GM18498 (cell line): ENCODE results near the gene RET.
A peak's percentile ranks its signal among the peaks of the same experiment; 100 is the strongest.

Experiments
- ATAC-seq: cut with Tn5 transposase; IDR thresholded peaks from one replicate; pipeline ENCODE4 v1.9.1; 2021; ENCODE audit warnings: mild to moderate bottlenecking, moderate library complexity; ENCODE audit not compliant: unreplicated experiment

RET gene

GRCh38 chr10:43118631-43119415 lies 42.0 kb downstream of the RET start:
- no peak for ATAC-seq

DNA sequence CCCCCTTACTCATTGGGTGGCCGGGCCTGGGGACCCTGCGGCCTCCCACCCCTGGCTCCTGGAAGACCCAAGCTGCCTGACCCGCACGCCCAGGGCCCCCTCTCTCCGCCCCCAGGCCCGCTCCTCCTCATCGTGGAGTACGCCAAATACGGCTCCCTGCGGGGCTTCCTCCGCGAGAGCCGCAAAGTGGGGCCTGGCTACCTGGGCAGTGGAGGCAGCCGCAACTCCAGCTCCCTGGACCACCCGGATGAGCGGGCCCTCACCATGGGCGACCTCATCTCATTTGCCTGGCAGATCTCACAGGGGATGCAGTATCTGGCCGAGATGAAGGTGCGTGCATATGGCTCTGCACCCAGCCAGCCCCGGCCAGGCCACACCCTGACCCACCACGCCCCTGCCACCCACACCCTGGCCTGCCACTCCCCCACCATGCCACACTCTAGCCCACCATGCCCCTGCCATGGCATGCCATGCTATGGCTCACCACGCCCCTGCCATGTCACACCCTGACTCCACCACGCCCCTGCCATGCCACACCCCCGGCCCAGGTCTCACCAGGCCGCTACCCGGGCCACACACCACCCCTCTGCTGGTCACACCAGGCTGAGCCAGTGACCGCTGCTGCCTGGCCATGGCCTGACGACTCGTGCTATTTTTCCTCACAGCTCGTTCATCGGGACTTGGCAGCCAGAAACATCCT lies 42.7 kb downstream of the RET start:
- ATAC-seq, result no peak

GRCh38 chr10:43120116-43120928 lies 43.5 kb downstream of the RET start:
- ATAC-seq, result peak; percentile 10

- peak; percentile 84 for ATAC-seq
Measured at GRCh38 chr10:43120929-43121314, 44.1 kb downstream of the RET start.

GRCh38 chr10:43121444-43121843 lies 44.6 kb downstream of the RET start:
- ATAC-seq, result no peak

DNA sequence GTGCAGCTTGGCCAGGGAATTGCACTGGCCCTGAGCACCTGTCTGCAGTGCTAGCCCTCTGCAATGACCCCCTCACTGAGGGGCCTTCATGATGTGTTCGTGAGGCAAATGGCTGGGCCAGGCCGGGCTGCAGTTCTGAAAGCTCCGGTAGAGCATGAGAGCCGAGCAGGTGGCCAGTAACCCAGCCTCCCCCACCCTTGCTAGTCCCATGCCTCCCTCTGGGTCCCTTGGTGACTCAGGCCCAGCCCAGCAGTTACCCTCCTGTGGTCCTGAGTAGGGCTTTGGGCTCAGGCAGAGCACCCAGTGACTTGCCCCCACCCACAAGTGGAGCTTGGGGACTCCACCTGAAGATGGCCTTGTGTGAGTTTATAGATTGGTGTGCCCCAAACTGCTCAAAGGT lies 45.2 kb downstream of the RET start:
- ATAC-seq, result no peak

DNA sequence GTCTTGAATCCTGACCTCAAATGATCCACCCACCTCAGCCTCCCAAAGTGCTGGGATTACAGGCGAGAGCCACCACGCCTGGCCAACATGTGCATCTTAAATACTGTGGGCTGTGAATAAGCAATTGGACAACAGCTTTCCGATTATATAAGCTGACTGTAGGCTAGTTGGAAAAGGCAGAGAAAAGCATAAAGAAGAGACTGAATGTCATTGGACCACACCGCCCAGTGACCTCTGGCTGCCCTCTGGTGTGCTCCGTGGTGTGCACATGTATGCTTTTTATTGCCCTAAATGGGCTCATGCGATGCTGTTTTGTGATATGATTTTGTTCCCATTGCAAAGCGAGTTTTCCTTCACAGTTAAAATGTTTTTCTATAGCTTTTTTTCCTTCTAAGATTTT lies 46.0 kb downstream of the RET start:
- no peak for ATAC-seq

- ATAC-seq, result no peak
Measured at GRCh38 chr10:43123361-43124093, 46.7 kb downstream of the RET start.

GRCh38 chr10:43124094-43124521 lies 47.2 kb downstream of the RET start:
- no peak for ATAC-seq

DNA sequence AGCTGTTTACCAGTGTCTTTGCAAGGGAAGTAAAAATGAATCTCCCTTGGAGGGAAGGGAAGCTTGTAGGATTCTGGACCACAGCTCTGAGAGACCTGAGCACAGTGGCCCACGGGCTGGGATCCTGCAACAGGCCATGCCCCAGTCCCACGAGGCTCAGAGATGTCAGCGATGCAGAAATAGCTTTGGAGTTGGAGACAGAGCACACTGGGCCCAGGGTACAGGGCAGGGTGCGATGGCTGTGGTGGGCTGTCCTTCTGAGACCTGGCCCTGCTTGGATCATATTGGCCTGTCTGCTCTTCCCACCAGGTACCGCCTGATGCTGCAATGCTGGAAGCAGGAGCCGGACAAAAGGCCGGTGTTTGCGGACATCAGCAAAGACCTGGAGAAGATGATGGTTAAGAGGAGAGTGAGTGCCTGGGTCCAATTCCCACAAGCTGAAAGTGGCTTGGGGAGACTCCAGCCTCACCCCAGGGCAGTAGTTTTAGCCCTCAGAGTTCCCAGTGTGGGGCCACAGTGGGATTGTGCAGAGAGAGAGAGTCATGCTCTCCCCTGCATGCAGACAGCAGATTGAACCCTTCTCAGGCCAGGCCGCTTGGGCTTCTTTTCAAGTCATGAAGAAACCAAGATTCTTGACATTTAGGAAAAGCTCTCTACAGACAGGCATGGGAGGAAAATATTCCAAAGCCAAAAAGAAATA lies 47.9 kb downstream of the RET start:
- ATAC-seq, result no peak

- no peak for ATAC-seq
Measured at GRCh38 chr10:43125274-43125845, 48.5 kb downstream of the RET start.

- no peak for ATAC-seq
Measured at GRCh38 chr10:43125881-43126731, 49.2 kb downstream of the RET start.

- ATAC-seq, result peak; percentile 49
Measured at GRCh38 chr10:43126759-43127424, 50.0 kb downstream of the RET start.

DNA sequence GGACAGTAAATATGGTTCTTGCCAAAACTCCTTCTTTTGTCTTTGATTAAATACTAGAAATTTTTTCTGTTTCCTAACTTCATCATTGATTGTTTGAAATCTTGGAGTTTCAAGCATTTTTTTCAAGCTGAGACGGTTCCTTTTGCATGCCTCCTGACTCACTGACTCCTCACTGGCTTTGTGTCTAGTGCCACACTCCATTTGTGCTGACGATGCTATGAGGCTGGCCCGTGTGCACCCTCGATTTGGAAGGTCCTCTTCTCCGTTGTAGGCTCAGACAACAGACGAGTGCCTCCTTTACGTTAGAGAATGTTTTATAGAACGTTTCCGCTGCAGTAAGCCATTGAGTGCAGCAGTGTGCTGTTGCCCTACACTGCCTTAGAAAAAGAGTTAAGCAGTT lies 50.6 kb downstream of the RET start:
- no peak for ATAC-seq

GRCh38 chr10:43128331-43128730 lies 51.5 kb downstream of the RET start:
- ATAC-seq, result no peak

DNA sequence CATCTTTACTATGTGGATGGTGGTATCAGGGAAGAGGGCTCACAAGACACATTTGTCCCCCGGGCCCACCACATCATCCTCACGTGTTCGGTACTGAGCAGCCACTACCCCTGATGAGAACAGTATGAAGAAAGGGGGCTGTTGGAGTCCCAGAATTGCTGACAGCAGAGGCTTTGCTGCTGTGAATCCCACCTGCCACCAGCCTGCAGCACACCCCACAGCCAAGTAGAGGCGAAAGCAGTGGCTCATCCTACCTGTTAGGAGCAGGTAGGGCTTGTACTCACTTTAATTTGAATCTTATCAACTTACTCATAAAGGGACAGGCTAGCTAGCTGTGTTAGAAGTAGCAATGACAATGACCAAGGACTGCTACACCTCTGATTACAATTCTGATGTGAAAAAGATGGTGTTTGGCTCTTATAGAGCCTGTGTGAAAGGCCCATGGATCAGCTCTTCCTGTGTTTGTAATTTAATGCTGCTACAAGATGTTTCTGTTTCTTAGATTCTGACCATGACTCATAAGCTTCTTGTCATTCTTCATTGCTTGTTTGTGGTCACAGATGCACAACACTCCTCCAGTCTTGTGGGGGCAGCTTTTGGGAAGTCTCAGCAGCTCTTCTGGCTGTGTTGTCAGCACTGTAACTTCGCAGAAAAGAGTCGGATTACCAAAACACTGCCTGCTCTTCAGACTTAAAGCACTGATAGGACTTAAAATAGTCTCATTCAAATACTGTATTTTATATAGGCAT lies 52.3 kb downstream of the RET start:
- ATAC-seq, result peak; percentile 59

- no peak for ATAC-seq
Measured at GRCh38 chr10:43130770-43131171, 53.9 kb downstream of the RET start.

GRCh38 chr10:43131256-43131655 lies 54.4 kb downstream of the RET start:
- no peak for ATAC-seq
